Astrocyte of the spinal cord (primary cell): ENCODE measurements around the gene PHOSPHO2.

Source experiments
- DNase-seq: peaks from one replicate; pipeline ENCODE4 v3.0.0; 2011; ENCODE audit warnings: low read depth, low spot score
- H3K4me3 ChIP-seq: 2 replicates; pipeline ENCODE4 v1.5.1; 2011; ENCODE audit warnings: low read depth, mild to moderate bottlenecking, low read length, moderate library complexity
- CTCF ChIP-seq: IDR thresholded peaks from 2 replicates; pipeline ENCODE4 v1.5.1; 2012; ENCODE audit warnings: low read depth, mild to moderate bottlenecking, low read length, inconsistent platforms
- in situ Hi-C: cut with HindIII; loops from 2 replicates; pipeline ENCODE4 v1.10.0; 2017; ENCODE audit warnings: low sequenced_read_pairs

PHOSPHO2 gene

DNA sequence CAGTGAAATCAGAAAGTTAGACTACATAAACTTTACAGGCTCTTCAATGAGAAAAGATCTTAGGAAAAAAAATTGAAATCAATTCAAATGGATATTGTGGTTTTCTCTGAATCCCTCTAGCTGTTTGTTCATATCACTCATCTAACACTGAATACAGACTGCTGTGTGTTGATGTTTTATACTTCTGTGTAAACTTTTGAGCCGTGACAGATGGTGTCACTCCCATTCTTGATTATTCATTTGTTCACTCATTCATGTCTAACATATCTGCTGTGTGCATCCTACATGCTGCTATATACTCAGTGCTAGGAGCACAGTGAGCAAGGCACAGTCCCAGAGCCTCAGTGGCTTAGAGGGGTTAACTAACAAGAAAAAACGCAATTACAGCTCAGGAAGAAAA is 52.0 kb downstream of the PHOSPHO2 start:
- TF ChIP-seq CTCF: no peak
- no peak overlapping the region for H3K4me3 ChIP-seq
- no peak for DNase-seq
- in situ Hi-C loops: no loop called here

GRCh38 chr2:169748319-169748718 is 54.0 kb downstream of the PHOSPHO2 start:
- DNase-seq: no peak
- TF ChIP-seq CTCF: no peak
- in situ Hi-C loops: no loop called here
- H3K4me3 ChIP-seq: no peak overlapping the region
